Kidney (tissue), 14 donors: ENCODE data around the gene MYOM3. TPM values are rescaled to one million over a fixed set of nuclear protein-coding genes. Genes with fewer than 3 reads are reported as not detected.

Source experiments
- DNase-seq, 5 donors: peaks; one replicate each; pipeline ENCODE4 v3.0.0-alpha.2; 2013 to 2020
- FAIRE-seq: peaks from 2 replicates; lab custom pipeline; 2012; peaks lifted over from hg19 to GRCh38; lab: Jason Lieb, UNC
- H3K27ac ChIP-seq, 2 donors: one replicate each; pipeline ENCODE4 v1.7.0; 2013; ENCODE audit warnings: low read depth in 2 of 2, low read length in 2 of 2, inconsistent platforms in 1 of 2
- H3K27me3 ChIP-seq: one replicate; pipeline ENCODE4 v1.7.1; 2013; ENCODE audit warnings: low read length, inconsistent platforms; ENCODE audit not compliant: control insufficient read depth, insufficient read depth
- H3K36me3 ChIP-seq, 3 donors: one replicate each; pipeline versions ENCODE4 v1.7.0 to v1.7.1; 2013; ENCODE audit warnings: low read length in 3 of 3, control low read depth in 1 of 3, inconsistent platforms in 1 of 3; ENCODE audit not compliant: insufficient read depth in 3 of 3, control insufficient read depth in 2 of 3
- H3K4me1 ChIP-seq, 3 donors: one replicate each; pipeline versions ENCODE4 v1.7.0 to v1.7.1; 2013; ENCODE audit warnings: low read length in 3 of 3, inconsistent platforms in 1 of 3, low read depth in 1 of 3; ENCODE audit not compliant: control insufficient read depth in 2 of 3, insufficient read depth in 2 of 3
- H3K4me3 ChIP-seq, 3 donors: one replicate each; pipeline versions ENCODE4 v1.7.0 to v1.8.1; 2013; ENCODE audit warnings: low read length in 3 of 3, control low read depth in 1 of 3, inconsistent platforms in 1 of 3
- H3K9ac ChIP-seq, 3 donors: one replicate each; pipeline versions ENCODE4 v1.7.0 to v1.7.1; 2013; ENCODE audit warnings: low read length in 3 of 3, control low read depth in 1 of 3, inconsistent platforms in 1 of 3
- H3K9me3 ChIP-seq, 3 donors: one replicate each; pipeline versions ENCODE4 v1.7.0 to v1.7.1; 2013; ENCODE audit warnings: low read length in 3 of 3, control low read depth in 1 of 3, inconsistent platforms in 1 of 3; ENCODE audit not compliant: control insufficient read depth in 2 of 3, insufficient read depth in 1 of 3
- CTCF ChIP-seq: IDR thresholded peaks from 3 replicates; pipeline ENCODE4 v1.5.1; 2012; ENCODE audit warnings: mild to moderate bottlenecking, moderate library complexity, borderline replicate concordance; ENCODE audit not compliant: insufficient read depth; ENCODE audit errors: extremely low read depth
- intact Hi-C: fragments of 100-400 bp; cut with DNase I; formaldehyde crosslinking; loops from one replicate; pipeline ENCODE4 v1.11.1; 2022
- polyA plus RNA-seq: library from polyadenylated mRNA; stranded (reverse); fragments of 350-450 nt; fragmentation: Illumina TruSeq; extraction: RNeasy Lipid Tissue Mini Kit (QIAGEN cat#74804); gene quantifications from one replicate; pipeline ENCODE4 v1.2.3, GENCODE V29; 2014; ENCODE audit warnings: low read depth, low replicate concordance; ENCODE audit not compliant: insufficient read depth
- total RNA-seq: library from RNA; stranded (reverse); fragmentation: NEBNext Ultra II Directional; extraction: Animal tissue kit (Norgen Biotek cat#: 25700); gene quantifications from one replicate; pipeline ENCODE4 v1.2.1, GENCODE V29; 2021
- donor health status: control.
- donor health status: control.
- donor health status: control.
- donor health status: control.
- donor health status: control.
- donor health status: DM: yes; HTN: yes; CAD: no.
- donor health status: Normal renal cell carcinoma (clear cell type).

The MYOM3 gene
- total and polyA plus RNA-seq, 2 donors from 2014 or later, result 13.5 to 20.5 TPM

GRCh38 chr1:24103408-24103807 lies 8.5 kb downstream of the MYOM3 start:
- no peaks in the 10 kb centered on the region for H3K27me3 ChIP-seq
- no peaks in the 10 kb centered on the region for H3K9me3 ChIP-seq
- no peaks in the 10 kb centered on the region for H3K36me3 ChIP-seq
- peaks cover 2 to 21% (median 9%) of the 10 kb centered on the region in 3 donors for H3K4me1 ChIP-seq
- intact Hi-C loops, result no loop called here
- no peak overlapping the region for H3K4me3 ChIP-seq
- H3K27ac ChIP-seq, result peak overlapping the region; percentile 30 to 42
- H3K9ac ChIP-seq, result no peak overlapping the region
- no peak for TF ChIP-seq CTCF
- DNase-seq (peak in 3 of 5 donors; percentile 35 to 86 (median 83)), FAIRE-seq (no peak)

GRCh38 chr1:24102961-24103360 lies 9.0 kb downstream of the MYOM3 start:
- intact Hi-C loops, result no loop called here
- DNase-seq (peak in 3 of 5 donors; percentile 68 to 75 (median 73)), FAIRE-seq (no peak)
- H3K4me3 ChIP-seq, result no peak overlapping the region
- H3K27me3 ChIP-seq, result no peaks in the 10 kb centered on the region
- H3K27ac ChIP-seq, result peak overlapping the region; percentile 30 to 42
- no peaks in the 10 kb centered on the region for H3K9me3 ChIP-seq
- no peak overlapping the region for H3K9ac ChIP-seq
- no peak for TF ChIP-seq CTCF
- no peaks in the 10 kb centered on the region for H3K36me3 ChIP-seq
- peaks cover 2 to 22% (median 10%) of the 10 kb centered on the region in 3 donors for H3K4me1 ChIP-seq

- Histone ChIP-seq H3K9ac (no peak overlapping the region), H3K9me3 (no peaks in the 10 kb centered on the region), H3K27me3 (no peaks in the 10 kb centered on the region), H3K27ac (peak overlapping the region; percentile 16 to 33), H3K36me3 (no peaks in the 10 kb centered on the region), H3K4me1 (peaks cover 2 to 22% (median 10%) of the 10 kb centered on the region in 3 donors), H3K4me3 (no peak overlapping the region)
- FAIRE-seq (no peak), DNase-seq (peak in 4 of 5 donors; percentile 48 to 81 (median 68))
- TF ChIP-seq CTCF, result no peak
- intact Hi-C loops, result no loop called here
These were observed 9.9 kb downstream of the MYOM3 start for GRCh38 chr1:24101796-24102586.
